Measurements from ENCODE around the gene CARF.
A peak's percentile ranks its signal among the peaks of the same experiment; 100 is the strongest.

The CARF gene

GRCh38 chr2:202877699-202878098 is 34.4 kb upstream of the CARF start:
- H3K14ac ChIP-seq (ENCODE audit: low read length in 2 of 2) = no peak overlapping the region
- DNase-seq = no peak
- H4K91ac ChIP-seq (ENCODE audit: low read length) = no peak overlapping the region
- no peak overlapping the region for H2BK120ac ChIP-seq (ENCODE audit: low read depth, low read length)
- no peaks in the 10 kb centered on the region for H3K9me3 ChIP-seq (ENCODE audit: control insufficient read depth, low read length)
- no peak overlapping the region for H2BK15ac ChIP-seq (ENCODE audit: low read depth, poor library complexity, severe bottlenecking)
- no peak overlapping the region for H2BK12ac ChIP-seq (ENCODE audit: low read length in 2 of 2)
- H2BK5ac ChIP-seq (ENCODE audit: low read depth, low read length, poor library complexity, severe bottlenecking) = no peak overlapping the region
- no peak overlapping the region for H3K4me2 ChIP-seq (ENCODE audit: low read length, poor library complexity, severe bottlenecking)
- H3K36me3 ChIP-seq (ENCODE audit: control insufficient read depth in 1 of 2, insufficient read depth in 2 of 2, low read depth in 1 of 2, low read length in 2 of 2) = peaks cover 6 to 39% of the 10 kb centered on the region in 2 experiments
- no peak overlapping the region for H3K4me3 ChIP-seq (ENCODE audit: insufficient read depth in 1 of 2, low read depth in 1 of 2, low read length in 2 of 2)
- H2AK5ac ChIP-seq (ENCODE audit: low read length, severe bottlenecking) = no peak overlapping the region
- no peak overlapping the region for H3K18ac ChIP-seq (ENCODE audit: low read depth in 1 of 2, low read length in 2 of 2)
- no peak overlapping the region for H3K23ac ChIP-seq (ENCODE audit: low read length in 2 of 2)
- no peaks in the 10 kb centered on the region for H3K4me1 ChIP-seq (ENCODE audit: control insufficient read depth, insufficient read depth, low read depth, low read length)
- H3K27me3 ChIP-seq (ENCODE audit: control insufficient read depth in 1 of 2, insufficient read depth in 1 of 2, low read length in 2 of 2) = no peaks in the 10 kb centered on the region
- WGBS = 93% methylated on average over 2 of the region's 2 CpGs
- no peak overlapping the region for H4K8ac ChIP-seq (ENCODE audit: low read length)
- no peak overlapping the region for H3K27ac ChIP-seq (ENCODE audit: low read length, poor library complexity, severe bottlenecking)
- no peak overlapping the region for H3K4ac ChIP-seq (ENCODE audit: low read depth in 1 of 2, low read length in 2 of 2)
- peaks cover 2% of the 10 kb centered on the region for H3K79me1 ChIP-seq (replicated peaks; ENCODE audit: low read length, poor library complexity, severe bottlenecking)
- H2AFZ ChIP-seq (ENCODE audit: low read depth, low read length) = no peak overlapping the region
- no peak overlapping the region for H3K9ac ChIP-seq (ENCODE audit: low read length)

- Histone ChIP-seq H3K4ac (ENCODE audit: low read depth in 1 of 2, low read length in 2 of 2) (no peak overlapping the region), H3K4me3 (ENCODE audit: insufficient read depth in 1 of 2, low read depth in 1 of 2, low read length in 2 of 2) (no peak overlapping the region), H2BK15ac (ENCODE audit: low read depth, poor library complexity, severe bottlenecking) (no peak overlapping the region), H4K8ac (ENCODE audit: low read length) (no peak overlapping the region), H3K27me3 (ENCODE audit: control insufficient read depth in 1 of 2, insufficient read depth in 1 of 2, low read length in 2 of 2) (no peaks in the 10 kb centered on the region), H4K91ac (ENCODE audit: low read length) (no peak overlapping the region), H3K4me2 (ENCODE audit: low read length, poor library complexity, severe bottlenecking) (no peak overlapping the region), H3K27ac (ENCODE audit: low read length, poor library complexity, severe bottlenecking) (no peak overlapping the region), H2AK5ac (ENCODE audit: low read length, severe bottlenecking) (no peak overlapping the region), H3K9ac (ENCODE audit: low read length) (no peak overlapping the region), H3K9me3 (ENCODE audit: control insufficient read depth, low read length) (no peaks in the 10 kb centered on the region), H3K36me3 (ENCODE audit: control insufficient read depth in 1 of 2, insufficient read depth in 2 of 2, low read depth in 1 of 2, low read length in 2 of 2) (peaks cover 18 to 55% of the 10 kb centered on the region in 2 experiments), H2BK5ac (ENCODE audit: low read depth, low read length, poor library complexity, severe bottlenecking) (no peak overlapping the region), H3K79me1 (replicated peaks; ENCODE audit: low read length, poor library complexity, severe bottlenecking) (peaks cover 2% of the 10 kb centered on the region), H3K14ac (ENCODE audit: low read length in 2 of 2) (no peak overlapping the region), H2BK12ac (ENCODE audit: low read length in 2 of 2) (no peak overlapping the region), H3K18ac (ENCODE audit: low read depth in 1 of 2, low read length in 2 of 2) (no peak overlapping the region), H2BK120ac (ENCODE audit: low read depth, low read length) (no peak overlapping the region), H3K23ac (ENCODE audit: low read length in 2 of 2) (no peak overlapping the region), H2AFZ (ENCODE audit: low read depth, low read length) (no peak overlapping the region), H3K4me1 (ENCODE audit: control insufficient read depth, insufficient read depth, low read depth, low read length) (no peaks in the 10 kb centered on the region)
- 93% methylated on average over 4 of the region's 4 CpGs for WGBS
- DNase-seq = no peak
Measured at GRCh38 chr2:202881570-202881969, 30.5 kb upstream of the CARF start.

- no peak overlapping the region for H3K4me2 ChIP-seq (ENCODE audit: low read length, poor library complexity, severe bottlenecking)
- H2BK12ac ChIP-seq (ENCODE audit: low read length in 2 of 2) = no peak overlapping the region
- H2BK120ac ChIP-seq (ENCODE audit: low read depth, low read length) = no peak overlapping the region
- no peak overlapping the region for H2AFZ ChIP-seq (ENCODE audit: low read depth, low read length)
- no peak overlapping the region for H2BK5ac ChIP-seq (ENCODE audit: low read depth, low read length, poor library complexity, severe bottlenecking)
- no peaks in the 10 kb centered on the region for H3K9me3 ChIP-seq (ENCODE audit: control insufficient read depth, low read length)
- H3K23ac ChIP-seq (ENCODE audit: low read length in 2 of 2) = no peak overlapping the region
- H4K8ac ChIP-seq (ENCODE audit: low read length) = no peak overlapping the region
- H2BK15ac ChIP-seq (ENCODE audit: low read depth, poor library complexity, severe bottlenecking) = no peak overlapping the region
- H3K18ac ChIP-seq (ENCODE audit: low read depth in 1 of 2, low read length in 2 of 2) = no peak overlapping the region
- no peak overlapping the region for H3K14ac ChIP-seq (ENCODE audit: low read length in 2 of 2)
- H3K36me3 ChIP-seq (ENCODE audit: control insufficient read depth in 1 of 2, insufficient read depth in 2 of 2, low read depth in 1 of 2, low read length in 2 of 2) = peaks cover 22 to 63% of the 10 kb centered on the region in 2 experiments
- no peak overlapping the region for H4K91ac ChIP-seq (ENCODE audit: low read length)
- no peaks in the 10 kb centered on the region for H3K4me1 ChIP-seq (ENCODE audit: control insufficient read depth, insufficient read depth, low read depth, low read length)
- no peak overlapping the region for H3K4ac ChIP-seq (ENCODE audit: low read depth in 1 of 2, low read length in 2 of 2)
- no peak overlapping the region for H3K9ac ChIP-seq (ENCODE audit: low read length)
- H3K4me3 ChIP-seq (ENCODE audit: insufficient read depth in 1 of 2, low read depth in 1 of 2, low read length in 2 of 2) = no peak overlapping the region
- 70% methylated on average over 2 of the region's 5 CpGs for WGBS
- DNase-seq = peak; percentile 34
- no peak overlapping the region for H3K27ac ChIP-seq (ENCODE audit: low read length, poor library complexity, severe bottlenecking)
- H2AK5ac ChIP-seq (ENCODE audit: low read length, severe bottlenecking) = no peak overlapping the region
- no peaks in the 10 kb centered on the region for H3K27me3 ChIP-seq (ENCODE audit: control insufficient read depth in 1 of 2, insufficient read depth in 1 of 2, low read length in 2 of 2)
- H3K79me1 ChIP-seq (replicated peaks; ENCODE audit: low read length, poor library complexity, severe bottlenecking) = peaks cover 5% of the 10 kb centered on the region
Measured at GRCh38 chr2:202883987-202884675, 27.9 kb upstream of the CARF start.

- Histone ChIP-seq H3K23ac (ENCODE audit: low read length in 2 of 2) (no peak overlapping the region), H3K79me1 (replicated peaks; ENCODE audit: low read length, poor library complexity, severe bottlenecking) (peaks cover 9% of the 10 kb centered on the region), H3K27me3 (ENCODE audit: control insufficient read depth in 1 of 2, insufficient read depth in 1 of 2, low read length in 2 of 2) (no peaks in the 10 kb centered on the region), H4K8ac (ENCODE audit: low read length) (no peak overlapping the region), H3K14ac (ENCODE audit: low read length in 2 of 2) (no peak overlapping the region), H3K9me3 (ENCODE audit: control insufficient read depth, low read length) (no peaks in the 10 kb centered on the region), H2AK5ac (ENCODE audit: low read length, severe bottlenecking) (no peak overlapping the region), H2AFZ (ENCODE audit: low read depth, low read length) (no peak overlapping the region), H3K9ac (ENCODE audit: low read length) (no peak overlapping the region), H3K4me3 (ENCODE audit: insufficient read depth in 1 of 2, low read depth in 1 of 2, low read length in 2 of 2) (no peak overlapping the region), H3K4ac (ENCODE audit: low read depth in 1 of 2, low read length in 2 of 2) (no peak overlapping the region), H3K4me2 (ENCODE audit: low read length, poor library complexity, severe bottlenecking) (no peak overlapping the region), H3K18ac (ENCODE audit: low read depth in 1 of 2, low read length in 2 of 2) (no peak overlapping the region), H4K91ac (ENCODE audit: low read length) (no peak overlapping the region), H3K4me1 (ENCODE audit: control insufficient read depth, insufficient read depth, low read depth, low read length) (no peaks in the 10 kb centered on the region), H2BK120ac (ENCODE audit: low read depth, low read length) (no peak overlapping the region), H3K27ac (ENCODE audit: low read length, poor library complexity, severe bottlenecking) (no peak overlapping the region), H3K36me3 (ENCODE audit: control insufficient read depth in 1 of 2, insufficient read depth in 2 of 2, low read depth in 1 of 2, low read length in 2 of 2) (peaks cover 22 to 72% of the 10 kb centered on the region in 2 experiments), H2BK5ac (ENCODE audit: low read depth, low read length, poor library complexity, severe bottlenecking) (no peak overlapping the region), H2BK12ac (ENCODE audit: low read length in 2 of 2) (no peak overlapping the region), H2BK15ac (ENCODE audit: low read depth, poor library complexity, severe bottlenecking) (peak overlapping the region; percentile 67)
- no peak for DNase-seq
- WGBS = 98% methylated on average over 7 of the region's 7 CpGs
Measured at GRCh38 chr2:202885190-202885589, 26.9 kb upstream of the CARF start.

Data from mesenchymal stem cell (in vitro differentiated cells and primary cell).